NT2/D1 (cell line): Measurements from ENCODE around the gene UGT1A9.

Experiments
- YY1 ChIP-seq: IDR thresholded peaks from 2 replicates; pipeline ENCODE4 v1.6.1; 2011; ENCODE audit not compliant: insufficient read length, insufficient read depth
- ZNF274 ChIP-seq: IDR thresholded peaks from 2 replicates; pipeline ENCODE4 v1.6.1; 2011; ENCODE audit warnings: mild to moderate bottlenecking, low read depth, low read length

GRCh38 chr2:233756429-233757081, 84.9 kb downstream of the UGT1A9 start:
- no peak for TF ChIP-seq ZNF274
- no peak for TF ChIP-seq YY1
